PC-9 (cell line): ENCODE data around the gene ACBD4. TPM values are rescaled to one million over a fixed set of nuclear protein-coding genes. Genes with fewer than 3 reads are reported as not detected.

ENCODE experiments used
- BruUV-seq: library from RNA; stranded (reverse); fragments of 400-500 nt; replicated peaks from 2 replicates; lab custom pipeline; 2021; lab: Mats Ljungman, UMichigan
- CTCF ChIA-PET: fragments of 300-600 bp; sonication (Branson Sonifier 250); formaldehyde crosslinking; loops from one replicate; lab custom pipeline; 2022; ENCODE audit warnings: antibody characterized with exemption; lab: Charles Lee
- POLR2A ChIA-PET: fragments of 300-600 bp; sonication (Branson Sonifier 250); formaldehyde crosslinking; loops from one replicate; lab custom pipeline; 2022; ENCODE audit warnings: antibody characterized with exemption; ENCODE audit not compliant: unreplicated experiment; lab: Charles Lee
- DNase-seq, 2 experiments: peaks; one replicate each; pipeline versions ENCODE4 v3.0.0 to v3.0.0-alpha.2; 2015 to 2022; ENCODE audit warnings: mixed read lengths in 1 of 2
- H2AFZ ChIP-seq: fragments of 200-600 bp; sonication (generic); 2 replicates; pipeline ENCODE4 v1.8.1; 2017; ENCODE audit warnings: antibody characterized with exemption
- H3F3A ChIP-seq: fragments of 200-600 bp; sonication (generic); 2 replicates; pipeline ENCODE4 v1.8.1; 2017; ENCODE audit warnings: antibody characterized with exemption, mild to moderate bottlenecking, low read depth; ENCODE audit not compliant: insufficient read depth
- H3K27ac ChIP-seq: fragments of 200-600 bp; sonication (generic); 2 replicates; pipeline ENCODE4 v1.6.1; 2016; ENCODE audit warnings: mixed run types
- H3K27me3 ChIP-seq: fragments of 200-600 bp; sonication (generic); 2 replicates; pipeline ENCODE4 v1.6.1; 2016; ENCODE audit warnings: low read depth, mixed run types; ENCODE audit not compliant: insufficient read depth
- H3K36me3 ChIP-seq: fragments of 200-600 bp; sonication (generic); 2 replicates; pipeline ENCODE4 v1.6.1; 2016; ENCODE audit warnings: low read depth, mixed run types
- H3K4me1 ChIP-seq: fragments of 200-600 bp; sonication (generic); replicated peaks from 2 replicates; pipeline ENCODE4 v1.6.1; 2016; ENCODE audit warnings: mixed run types; ENCODE audit not compliant: insufficient read depth
- H3K4me2 ChIP-seq: fragments of 200-600 bp; sonication (generic); 2 replicates; pipeline ENCODE4 v1.6.1; 2017; ENCODE audit warnings: mixed run types
- H3K4me3 ChIP-seq: fragments of 200-600 bp; sonication (generic); 2 replicates; pipeline ENCODE4 v1.6.1; 2016; ENCODE audit warnings: mixed run types
- H3K79me2 ChIP-seq: fragments of 200-600 bp; sonication (generic); 2 replicates; pipeline ENCODE4 v1.6.1; 2017; ENCODE audit warnings: low read depth, mixed run types
- H3K9me2 ChIP-seq: fragments of 200-600 bp; sonication (generic); 2 replicates; pipeline ENCODE4 v1.8.1; 2017; ENCODE audit warnings: mild to moderate bottlenecking; ENCODE audit not compliant: insufficient read depth
- H3K9me3 ChIP-seq: fragments of 200-600 bp; sonication (generic); 2 replicates; pipeline ENCODE4 v1.8.1; 2016; ENCODE audit warnings: low read depth; ENCODE audit not compliant: insufficient read depth
- H4K20me1 ChIP-seq: fragments of 200-600 bp; sonication (generic); 2 replicates; pipeline ENCODE4 v1.8.1; 2017; ENCODE audit not compliant: insufficient read depth
- CTCF ChIP-seq: fragments of 200-600 bp; sonication (generic); conservative IDR thresholded peaks from 2 replicates; pipeline ENCODE4 v1.6.1; 2017; ENCODE audit warnings: mixed run types, antibody characterized with exemption, mild to moderate bottlenecking, moderate library complexity
- EZH2 ChIP-seq: fragments of 200-600 bp; sonication (generic); IDR thresholded peaks from 2 replicates; pipeline ENCODE4 v1.8.0; 2017; ENCODE audit warnings: antibody characterized with exemption, low read depth
- intact Hi-C: fragments of 100-400 bp; cut with micrococcal nuclease; formaldehyde crosslinking; loops from one replicate; pipeline ENCODE4 v1.10.0; 2022; ENCODE audit not compliant: unreplicated experiment
- total RNA-seq: library from RNA; stranded (reverse); gene quantifications from 2 replicates; pipeline ENCODE4 v1.2.3, GENCODE V29; 2021

ACBD4 gene
- total RNA-seq, 1 experiment from 2014 or later: 14.6 TPM

GRCh38 chr17:45098869-45099616, 36.4 kb upstream of the ACBD4 start:
- Histone ChIP-seq H3K9me3 (no peaks in the 10 kb centered on the region), H3K36me3 (peaks cover 23% of the 10 kb centered on the region), H3K27ac (no peak overlapping the region), H3K4me1 (peaks cover under 1% of the 10 kb centered on the region; the same call in 1 of the 2 replicates), H3K27me3 (no peaks in the 10 kb centered on the region), H3F3A (peaks cover 45% of the 10 kb centered on the region; the same call in 1 of the 2 replicates), H3K9me2 (no peaks in the 10 kb centered on the region), H3K4me2 (no peak overlapping the region), H4K20me1 (no peaks in the 10 kb centered on the region; the same call in 1 of the 2 replicates), H3K4me3 (no peak overlapping the region), H2AFZ (no peak overlapping the region), H3K79me2 (no peaks in the 10 kb centered on the region; the same call in 1 of the 2 replicates)
- TF ChIP-seq EZH2 (no peak), CTCF (peak; percentile 91)
- POLR2A ChIA-PET: no interaction called here
- intact Hi-C loops: loop anchor here (1.0 to 10.0 kb wide), 2 partner anchors 74 to 179 kb away; no protein-coding TSS in a partner anchor
- DNase-seq: peak; percentile 61 to 81
- no TSS peak for BruUV-seq
- CTCF ChIA-PET: interaction anchor here (0.8 to 1.2 kb wide), 3 partner anchors 31 to 262 kb away, joined by 3 to 5 read pairs (median 4); no protein-coding TSS in a partner anchor

- Histone ChIP-seq H3K36me3 (peaks cover 16% of the 10 kb centered on the region), H2AFZ (no peak overlapping the region), H3K9me3 (no peaks in the 10 kb centered on the region), H3K4me3 (no peak overlapping the region), H3F3A (peaks cover 33% of the 10 kb centered on the region; the same call in 1 of the 2 replicates), H3K4me1 (no peaks in the 10 kb centered on the region), H3K4me2 (no peak overlapping the region), H4K20me1 (no peaks in the 10 kb centered on the region; the same call in none of the 2 replicates), H3K79me2 (no peaks in the 10 kb centered on the region), H3K27me3 (no peaks in the 10 kb centered on the region), H3K9me2 (no peaks in the 10 kb centered on the region), H3K27ac (no peak overlapping the region)
- DNase-seq: no peak
- ChIA-PET CTCF (no interaction called here), POLR2A (interaction anchor here (0.6 kb wide), 1 partner anchor 291 kb away, joined by 5 read pairs; no protein-coding TSS in a partner anchor)
- no peak for TF ChIP-seq EZH2
- TF ChIP-seq CTCF: no peak
- no TSS peak for BruUV-seq
- intact Hi-C loops: no loop called here
Measured at GRCh38 chr17:45101546-45101882, 34.0 kb upstream of the ACBD4 start.

- no peak overlapping the region for H3K4me2 ChIP-seq
- H3K27me3 ChIP-seq: no peaks in the 10 kb centered on the region
- H3K79me2 ChIP-seq: no peaks in the 10 kb centered on the region
- ChIA-PET CTCF (interaction anchor here (1.0 kb wide), 1 partner anchor 33 kb away, joined by 5 read pairs; the partner anchor contains the start of gene ACBD4), POLR2A (interaction anchor here (0.6 to 0.7 kb wide), 2 partner anchors 202 to 292 kb away, joined by 3 to 5 read pairs; a partner anchor contains a TSS)
- H3K4me3 ChIP-seq: no peak overlapping the region
- H3K4me1 ChIP-seq: no peaks in the 10 kb centered on the region
- H3K9me3 ChIP-seq: no peaks in the 10 kb centered on the region
- no peak for TF ChIP-seq CTCF
- no peak for TF ChIP-seq EZH2
- no peak overlapping the region for H2AFZ ChIP-seq
- peak in 1 of 2 experiments; percentile 54 for DNase-seq
- H3F3A ChIP-seq: peaks cover 33% of the 10 kb centered on the region; the same call in 1 of the 2 replicates
- BruUV-seq: no TSS peak
- H3K9me2 ChIP-seq: no peaks in the 10 kb centered on the region
- H4K20me1 ChIP-seq: no peaks in the 10 kb centered on the region; the same call in none of the 2 replicates
- intact Hi-C loops: loop anchor here (1.0 kb wide), 1 partner anchor 22 kb away; no protein-coding TSS in a partner anchor
- H3K36me3 ChIP-seq: peaks cover 16% of the 10 kb centered on the region
- H3K27ac ChIP-seq: no peak overlapping the region
Measured at GRCh38 chr17:45101883-45102811, 33.3 kb upstream of the ACBD4 start.
